Fibroblast of gingiva (primary cell): ENCODE data around the gene IREB2.

Source experiments
- DNase-seq: peaks from one replicate; pipeline ENCODE4 v3.0.0-alpha.2; 2011; ENCODE audit warnings: low read depth

The IREB2 gene

DNA sequence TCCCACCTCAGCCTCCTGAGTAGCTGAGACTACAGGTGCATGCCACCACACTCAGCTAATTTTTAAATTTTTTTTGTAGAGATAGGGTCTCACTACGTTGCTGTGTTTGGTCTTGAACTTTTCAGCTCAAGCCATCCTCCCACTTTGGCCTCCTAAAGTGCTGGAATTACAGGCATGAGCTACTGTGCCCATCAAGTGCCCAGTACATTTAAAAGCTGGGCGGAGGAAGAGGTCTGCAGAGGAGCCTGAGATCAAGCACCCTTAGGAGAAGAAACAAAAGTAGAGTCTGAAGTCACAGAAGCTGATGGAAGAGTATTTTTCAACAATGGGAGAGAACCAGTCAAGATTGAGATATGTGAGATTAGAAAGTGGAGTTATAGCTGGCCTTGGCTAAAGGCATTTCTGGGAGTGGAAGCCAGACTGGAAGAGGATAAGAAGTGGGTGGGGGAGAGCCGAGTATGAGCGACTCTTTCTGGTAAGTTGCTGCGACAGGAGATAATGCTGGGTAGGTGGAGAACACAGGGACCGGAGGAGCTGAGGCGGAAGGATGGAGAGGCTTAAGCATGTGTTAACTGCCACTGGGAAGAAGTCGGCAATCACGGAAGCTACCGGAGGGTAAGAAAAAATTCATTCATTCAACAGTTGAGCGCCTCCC is 782 bp upstream of the IREB2 start:
- DNase-seq = no peak

DNA sequence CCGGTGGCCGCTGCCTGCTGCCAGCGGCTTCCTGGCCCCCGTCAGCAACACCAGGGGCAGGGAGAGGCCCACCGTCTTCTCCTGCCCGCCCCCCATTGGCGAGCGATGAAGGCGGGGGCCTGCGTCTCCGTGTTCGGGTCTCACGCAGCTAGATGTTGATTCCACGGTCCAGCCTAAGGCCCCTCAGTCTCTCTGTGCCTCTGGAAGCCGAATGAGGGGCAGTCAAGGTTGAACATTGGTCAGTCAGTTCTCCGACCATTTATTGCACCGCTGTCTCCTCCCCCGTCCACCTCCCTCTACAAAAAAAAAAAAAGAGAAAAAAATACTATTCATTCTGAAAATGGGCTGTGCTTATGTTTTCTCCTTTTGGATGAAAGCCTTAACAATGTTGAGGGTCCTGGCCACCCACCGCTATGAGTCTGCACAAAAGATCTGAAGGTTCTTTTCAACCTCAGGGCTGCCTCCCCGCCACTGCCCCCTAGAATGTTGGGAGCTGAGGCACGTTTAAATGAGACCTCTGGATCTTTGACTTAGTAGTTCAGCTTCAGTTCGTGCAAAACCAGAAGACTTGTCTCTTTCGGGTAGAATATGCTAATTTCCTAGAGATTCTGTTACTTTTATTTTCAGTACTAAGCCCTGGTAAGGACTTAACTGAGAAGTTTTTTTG is 736 bp downstream of the IREB2 start:
- peak; percentile 13 for DNase-seq

DNA sequence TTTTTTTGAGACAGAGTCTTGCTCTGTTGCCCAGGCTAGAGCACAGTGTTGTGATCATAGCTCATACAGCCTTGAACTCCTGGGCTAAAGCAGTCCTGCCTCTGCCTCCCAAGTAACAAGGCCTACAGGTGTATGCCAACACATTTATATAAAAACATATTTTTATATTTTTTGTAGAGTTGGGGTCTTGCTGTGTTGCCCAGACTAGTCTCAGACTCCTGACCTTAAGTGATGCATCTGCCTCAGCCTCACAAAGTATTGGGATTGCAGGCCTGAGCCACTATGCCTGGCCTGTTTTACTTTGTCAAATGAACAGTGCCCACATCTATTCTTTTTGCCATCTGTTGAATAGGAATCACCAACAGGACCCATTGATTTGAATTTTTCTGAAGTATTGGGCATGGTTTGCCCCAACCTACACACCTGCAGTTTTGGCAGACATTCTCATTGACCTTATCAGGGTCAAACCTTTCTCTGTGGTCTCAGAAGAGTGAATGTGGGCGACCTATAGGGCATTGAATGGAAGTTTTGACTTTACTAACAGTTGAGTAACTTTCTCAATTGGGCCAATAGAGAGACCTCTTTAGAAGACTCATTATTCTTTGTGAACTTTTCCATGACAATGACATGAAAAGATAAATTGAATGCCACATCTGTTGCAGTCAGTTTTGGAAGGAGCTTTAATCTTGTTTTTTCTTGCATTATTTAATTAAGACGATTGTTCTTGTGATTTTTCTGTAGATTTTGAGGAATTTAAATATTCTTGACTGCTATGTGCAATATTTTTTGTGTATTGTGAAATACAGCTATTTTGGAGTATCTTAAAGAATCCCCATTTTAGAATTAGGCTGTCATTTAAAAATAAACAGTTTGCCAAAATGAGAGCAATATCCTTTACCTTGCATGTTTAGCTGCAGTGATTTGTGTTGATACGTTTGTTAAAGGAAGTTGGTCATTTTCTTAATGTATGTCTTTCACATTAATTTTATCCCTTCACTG is 2.7 kb downstream of the IREB2 start:
- DNase-seq = no peak

DNA sequence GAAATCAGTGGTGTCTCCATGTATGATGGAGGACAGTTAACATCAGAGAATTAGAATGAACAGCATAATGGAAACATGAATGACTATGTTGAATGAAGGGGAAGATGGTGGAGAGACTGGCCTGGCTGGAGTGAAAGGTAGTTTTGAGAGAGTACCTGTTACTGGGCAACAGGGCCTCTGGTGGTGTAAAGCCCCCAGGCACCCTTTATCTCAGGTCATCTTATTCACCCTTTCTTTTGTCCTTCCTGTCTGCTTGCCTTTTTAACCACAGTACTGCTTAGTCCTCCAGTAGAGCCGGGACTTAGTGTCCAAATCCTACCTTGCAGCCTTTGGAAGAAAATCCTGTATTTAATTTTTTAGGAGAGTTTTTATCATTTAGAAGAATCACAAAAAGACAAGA is 6.2 kb downstream of the IREB2 start:
- no peak for DNase-seq

DNA sequence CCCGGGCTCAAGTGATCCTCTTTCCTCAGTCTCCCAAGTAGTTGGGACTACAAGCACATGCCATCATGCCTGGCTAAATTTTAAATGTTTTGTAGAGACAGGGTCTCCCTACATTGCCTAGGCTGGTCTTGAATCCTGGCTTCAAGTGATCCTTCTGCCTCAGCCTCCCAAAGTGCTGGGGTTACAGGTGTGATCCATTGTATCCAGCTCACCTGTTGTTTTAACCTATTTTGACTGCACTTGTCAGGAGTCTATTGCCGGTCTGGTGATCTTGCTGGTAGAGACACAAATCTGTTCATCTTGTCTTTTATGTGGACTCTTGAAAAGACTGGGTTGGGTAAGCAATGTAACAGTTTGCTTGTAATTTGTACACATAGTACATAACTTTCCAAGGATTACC is 7.9 kb downstream of the IREB2 start:
- DNase-seq = no peak

DNA sequence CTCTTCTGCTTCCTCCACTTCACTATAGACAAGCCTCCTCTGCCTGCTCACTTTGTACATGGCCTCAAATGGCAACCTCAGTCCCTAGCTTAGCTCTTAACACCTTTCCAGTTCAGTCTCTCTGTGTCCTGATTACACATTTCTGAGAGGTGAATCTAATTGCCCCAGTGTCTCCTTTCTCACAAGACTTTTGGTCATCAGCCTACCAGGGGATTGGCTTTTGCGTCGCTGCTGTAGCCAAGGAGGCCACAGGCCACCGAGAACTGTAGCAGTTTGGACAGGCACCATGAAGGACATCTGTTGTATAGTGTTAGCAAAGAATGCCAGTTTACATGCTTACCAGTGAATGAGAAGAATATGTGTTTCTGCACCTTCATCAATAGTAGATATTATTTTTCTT is 8.5 kb downstream of the IREB2 start:
- DNase-seq = no peak

DNA sequence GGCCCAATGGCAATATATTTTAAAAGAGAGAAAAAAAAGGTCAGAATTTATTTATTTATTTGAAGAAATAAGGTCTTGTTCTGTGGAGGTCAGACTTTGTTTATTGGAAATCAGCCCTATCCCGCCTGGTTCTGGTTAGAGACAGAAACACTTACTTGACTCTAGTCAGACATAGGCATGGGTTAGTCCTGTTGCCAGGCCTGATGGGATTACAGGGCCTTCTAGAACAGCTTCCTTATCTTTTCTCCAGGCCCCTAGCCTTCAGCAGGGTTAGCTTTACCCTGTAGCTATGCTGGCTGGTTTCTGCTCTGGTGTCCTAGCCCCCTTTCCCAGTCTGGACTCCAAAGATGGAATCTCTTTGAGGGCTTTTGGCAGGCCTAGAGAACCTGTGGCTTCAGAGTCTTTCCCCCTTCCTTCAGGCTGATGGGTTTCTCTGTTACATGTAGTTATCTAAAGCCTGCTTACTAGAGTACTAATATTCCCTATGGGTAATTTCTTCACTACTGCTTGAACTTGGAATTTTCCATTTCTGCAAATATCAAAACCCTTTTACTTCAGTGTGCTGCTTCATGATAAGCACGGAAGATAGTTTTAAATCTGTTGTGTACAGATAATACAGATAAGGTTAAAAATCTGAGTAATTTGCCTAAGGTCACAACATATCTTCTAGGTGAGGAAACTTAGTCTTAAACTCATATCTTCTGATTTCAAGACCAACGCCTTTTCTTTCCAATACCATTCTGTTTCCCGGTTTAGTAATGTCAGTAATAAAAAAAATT is 10.6 kb downstream of the IREB2 start:
- peak; percentile 45 for DNase-seq

DNA sequence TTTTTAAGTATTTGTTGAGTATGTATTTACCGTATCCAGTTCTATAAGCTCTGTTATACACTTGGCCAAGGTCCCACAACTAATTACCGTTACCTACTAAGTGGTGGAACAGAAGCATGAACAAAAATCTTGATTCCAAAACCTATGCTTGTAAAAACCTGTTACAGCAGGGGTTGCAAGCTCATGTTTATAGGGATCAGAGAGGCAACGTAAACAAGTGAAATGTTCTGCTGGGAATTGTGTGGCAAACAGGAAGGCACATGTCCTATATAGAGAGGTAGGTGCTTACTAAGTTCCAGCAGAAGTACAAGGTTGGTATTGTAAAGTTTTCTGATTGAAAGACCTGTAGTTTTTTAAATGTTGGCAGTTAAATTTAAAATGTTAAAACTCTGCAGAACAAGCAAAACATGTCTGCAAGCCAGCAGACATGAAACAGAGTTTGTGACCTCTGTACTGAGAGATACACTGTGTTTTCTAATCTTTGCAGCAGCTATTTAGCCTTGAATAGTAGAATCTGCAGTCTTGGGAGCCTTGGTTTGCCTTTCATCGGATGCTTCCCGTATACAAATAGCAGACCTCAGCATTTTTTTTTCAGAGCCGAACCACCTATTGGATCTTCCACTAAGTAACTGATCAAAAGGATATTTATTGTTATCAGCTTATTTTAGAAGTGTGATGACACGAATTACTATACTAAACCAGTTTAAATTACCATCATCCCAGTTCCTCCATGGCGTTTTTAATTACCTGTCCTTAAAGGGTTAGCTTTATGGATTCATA is 11.4 kb downstream of the IREB2 start:
- DNase-seq = no peak

DNA sequence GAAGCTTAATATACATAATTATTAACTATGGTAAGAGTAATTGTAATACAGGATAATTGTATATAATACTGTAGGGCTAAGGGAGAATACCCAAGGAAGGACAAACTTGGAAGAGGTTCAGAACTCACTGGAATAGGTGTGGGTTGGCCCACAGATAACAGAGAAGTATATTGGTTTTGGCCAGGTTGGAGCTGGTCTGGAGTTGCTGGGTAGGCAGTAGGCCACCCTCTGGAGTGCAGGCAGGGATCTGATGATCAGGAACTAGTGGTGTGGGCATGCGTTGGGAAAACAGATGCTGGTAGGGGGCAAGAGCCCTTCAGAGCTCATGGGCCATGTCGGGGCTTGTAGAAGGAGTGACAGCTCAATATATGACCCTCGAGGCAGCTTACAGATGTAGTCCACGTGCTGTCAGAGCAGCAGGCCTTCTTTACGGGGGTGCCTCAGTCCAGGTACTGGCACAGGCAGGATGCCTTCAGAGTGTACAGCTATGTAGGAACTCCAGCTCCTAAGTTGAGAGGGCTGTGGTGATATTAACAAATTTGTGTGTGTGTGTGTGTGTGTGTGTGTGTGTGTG is 12.4 kb downstream of the IREB2 start:
- no peak for DNase-seq

DNA sequence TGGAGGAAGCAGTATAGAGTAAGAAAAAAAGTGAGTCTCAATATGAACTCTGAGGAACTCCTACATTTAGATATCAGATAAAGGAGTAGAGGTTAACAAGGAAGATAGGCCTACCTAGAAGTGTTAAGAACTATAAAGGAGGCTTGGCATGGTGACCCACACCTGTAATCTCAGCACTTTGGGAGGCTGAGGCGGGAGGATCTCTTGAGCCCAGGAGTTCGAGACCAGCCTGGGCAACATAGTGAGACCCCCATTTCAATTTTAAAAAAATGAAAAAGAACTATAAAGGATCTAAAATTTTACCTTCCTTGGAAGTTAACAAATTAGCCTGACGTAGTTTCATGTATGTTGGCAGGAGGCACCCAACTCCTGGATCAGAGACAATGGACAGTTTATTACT is 14.5 kb downstream of the IREB2 start:
- DNase-seq = no peak

DNA sequence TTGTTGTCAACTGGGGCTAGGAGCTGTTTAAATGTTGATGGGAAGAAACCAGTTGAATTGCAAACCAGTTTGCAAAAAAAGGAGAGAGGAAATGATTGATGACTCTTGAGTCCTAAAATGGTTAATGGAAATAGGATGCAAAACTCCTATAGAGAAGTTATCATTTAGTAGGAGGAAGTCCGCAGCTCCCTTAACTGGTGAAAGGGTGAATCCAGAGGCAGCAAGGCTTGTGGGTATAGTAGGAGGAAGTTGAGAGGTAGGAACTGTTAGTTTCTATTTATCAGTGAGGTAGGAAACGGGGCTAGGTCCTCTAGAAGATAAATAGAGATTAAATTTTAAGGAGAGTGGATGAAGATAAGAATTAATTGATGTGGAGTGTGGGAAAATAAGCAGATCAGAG is 15.4 kb downstream of the IREB2 start:
- no peak for DNase-seq

DNA sequence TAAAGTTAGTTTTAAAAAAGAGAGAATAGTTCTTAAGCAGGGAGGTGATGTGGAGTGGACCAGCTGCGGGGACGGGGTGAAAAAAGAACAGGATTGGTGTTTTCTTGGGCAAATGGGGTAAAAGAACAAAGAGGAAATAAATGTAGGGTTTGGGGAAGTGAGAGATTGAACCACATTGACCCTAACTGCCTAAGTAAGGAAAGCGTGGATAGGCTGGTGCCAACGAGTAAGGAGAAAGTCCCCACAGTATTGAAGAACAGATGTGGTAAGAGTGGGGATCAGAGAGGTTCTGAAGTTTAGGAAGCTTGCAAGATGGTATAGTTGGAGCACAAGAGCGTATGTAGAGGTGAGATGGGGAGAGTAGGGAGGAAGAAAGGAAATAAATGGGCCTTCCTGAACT is 17.0 kb downstream of the IREB2 start:
- DNase-seq = no peak

DNA sequence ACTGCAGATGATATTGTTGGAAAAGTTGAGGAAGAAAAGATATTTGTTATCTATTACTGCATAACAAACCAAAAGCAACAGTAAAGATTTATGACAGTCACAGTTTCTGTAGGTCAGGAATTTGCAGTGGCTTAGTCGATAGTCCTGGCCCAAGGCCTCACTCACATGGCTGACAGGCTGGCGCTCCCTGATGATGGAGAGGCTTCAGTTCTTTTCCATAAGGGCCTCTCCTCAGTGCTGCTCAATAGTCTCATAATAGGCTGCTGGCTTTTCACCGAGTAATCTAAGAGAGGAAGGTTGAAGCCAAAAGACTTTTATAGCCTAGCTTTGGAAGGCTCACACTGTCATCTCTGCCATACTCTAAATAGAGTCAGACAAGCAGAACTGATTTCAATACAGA is 17.7 kb downstream of the IREB2 start:
- no peak for DNase-seq

DNA sequence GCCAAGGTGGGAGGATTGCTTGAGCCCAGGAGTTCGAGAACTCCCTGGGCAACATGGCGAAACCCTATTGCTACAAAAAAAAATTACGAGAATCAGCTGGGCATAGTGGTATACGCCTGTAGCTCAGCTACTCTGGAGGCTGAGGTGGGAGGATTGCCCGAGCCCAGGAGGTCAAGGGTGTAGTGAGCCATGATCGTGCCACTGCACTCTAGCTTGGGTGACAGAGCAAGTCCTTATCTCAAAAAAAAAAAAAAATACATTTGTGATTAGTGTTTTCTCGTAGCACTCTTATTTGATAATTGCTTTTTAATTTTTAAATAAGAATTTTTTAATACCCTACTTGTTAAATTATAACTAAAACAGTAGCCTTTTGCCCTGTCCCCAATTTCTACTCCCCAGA is 18.4 kb downstream of the IREB2 start:
- no peak for DNase-seq

DNA sequence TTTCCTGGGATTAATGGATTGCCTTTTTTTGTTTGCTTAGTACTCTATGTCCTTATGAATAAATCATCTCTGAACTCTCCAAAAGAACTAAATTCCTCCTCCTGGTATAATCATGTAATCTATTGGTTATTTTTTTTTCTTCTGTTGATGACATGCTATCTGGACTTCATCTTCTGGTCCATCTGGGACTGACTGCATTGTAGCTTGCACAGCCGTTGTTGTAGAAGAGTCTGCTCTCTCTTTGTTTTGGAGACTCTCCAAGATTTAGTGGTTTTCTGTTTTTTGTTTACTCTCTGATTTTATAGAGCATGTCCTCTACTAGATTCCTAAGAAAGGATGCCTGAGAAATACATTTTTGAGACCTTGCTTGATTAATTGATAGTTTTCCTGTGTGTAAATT is 19.1 kb downstream of the IREB2 start:
- DNase-seq = peak; percentile 89

DNA sequence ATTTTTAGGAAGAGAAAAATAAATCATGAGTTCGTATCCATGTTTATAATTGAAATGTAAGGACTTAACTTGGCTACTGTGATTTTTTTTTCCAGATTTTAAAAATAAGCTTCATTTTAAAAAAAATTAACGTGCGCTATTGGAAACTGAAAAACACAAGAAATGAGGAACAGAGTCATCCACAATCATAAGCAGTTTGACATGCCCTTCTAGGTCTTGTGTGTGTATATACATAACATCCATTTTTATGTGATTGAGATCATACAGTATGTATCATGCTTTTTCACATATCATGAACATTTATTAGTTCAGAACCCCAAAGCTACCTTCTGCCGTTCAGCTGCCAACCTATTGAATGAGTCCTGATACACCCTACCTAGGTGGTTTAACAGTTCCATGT is 22.7 kb downstream of the IREB2 start:
- no peak for DNase-seq

DNA sequence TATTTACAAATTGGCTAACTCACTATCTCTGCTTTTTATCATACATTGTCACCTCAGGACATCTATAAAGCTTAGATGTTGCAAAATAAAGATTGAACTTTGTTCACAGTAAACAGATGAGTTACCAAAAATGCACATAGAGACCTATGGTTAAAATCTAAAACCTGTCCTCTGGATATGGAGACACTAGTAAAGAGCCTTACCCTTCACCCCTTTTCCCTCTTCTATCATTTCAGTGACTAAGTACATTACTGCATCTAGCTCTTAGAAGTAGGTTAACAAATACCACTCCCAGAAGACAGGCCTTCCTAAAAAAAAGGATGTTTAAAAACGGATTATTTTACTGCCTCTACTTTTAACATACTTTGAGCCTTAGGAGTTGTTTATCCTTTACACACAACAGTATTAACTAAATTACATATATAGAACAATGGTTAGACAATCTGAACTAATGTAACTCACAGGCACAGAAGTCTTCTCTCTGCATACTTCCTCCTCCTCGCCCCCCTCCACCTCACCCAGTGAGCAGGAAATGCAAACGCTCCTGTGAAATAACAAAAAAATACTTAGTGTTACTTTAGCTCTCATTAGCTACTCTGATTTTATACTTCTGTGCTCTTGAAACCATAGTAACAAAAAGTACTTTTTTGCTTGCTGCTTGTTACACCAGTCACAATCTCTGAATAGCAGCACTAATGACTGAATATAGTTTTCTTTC is 23.3 kb downstream of the IREB2 start:
- no peak for DNase-seq

DNA sequence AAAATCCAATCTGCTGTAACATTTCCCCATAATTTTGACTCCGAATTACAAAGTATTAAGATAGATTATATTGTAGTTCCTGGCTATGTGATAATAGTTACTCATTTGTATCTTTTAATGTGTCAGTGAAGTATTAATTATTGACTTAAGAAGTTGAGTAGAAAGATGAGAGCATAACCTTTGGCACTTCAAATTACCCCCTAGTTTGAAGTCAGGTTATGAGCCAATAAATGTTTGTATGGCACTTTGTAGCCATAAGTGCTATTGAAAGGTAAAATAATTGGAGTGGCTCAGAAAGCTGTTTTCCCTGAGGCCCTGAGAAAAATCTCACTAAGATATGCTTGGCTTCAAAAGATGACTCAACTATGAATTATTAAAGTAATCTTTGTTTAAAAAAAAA is 31.0 kb downstream of the IREB2 start:
- DNase-seq = no peak

DNA sequence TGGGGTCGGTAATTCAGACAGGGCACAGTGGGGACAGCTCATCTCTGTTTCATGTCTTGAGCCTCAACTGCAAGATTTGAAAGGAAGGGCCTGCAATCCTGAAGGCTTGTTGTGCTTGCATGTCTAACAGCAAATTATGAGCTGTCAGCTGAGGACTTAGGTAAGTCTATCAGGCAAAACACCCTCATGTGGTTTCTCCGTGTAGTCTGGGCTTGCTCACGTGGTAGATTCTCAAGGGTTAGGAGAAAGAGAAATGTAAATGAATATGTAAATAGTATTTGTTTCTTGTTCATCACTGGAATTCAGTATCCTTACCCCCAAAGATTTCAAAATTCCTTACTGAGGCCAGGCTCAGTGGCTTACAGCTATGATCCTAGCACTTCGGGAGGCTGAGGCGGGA is 39.3 kb downstream of the IREB2 start:
- no peak for DNase-seq

DNA sequence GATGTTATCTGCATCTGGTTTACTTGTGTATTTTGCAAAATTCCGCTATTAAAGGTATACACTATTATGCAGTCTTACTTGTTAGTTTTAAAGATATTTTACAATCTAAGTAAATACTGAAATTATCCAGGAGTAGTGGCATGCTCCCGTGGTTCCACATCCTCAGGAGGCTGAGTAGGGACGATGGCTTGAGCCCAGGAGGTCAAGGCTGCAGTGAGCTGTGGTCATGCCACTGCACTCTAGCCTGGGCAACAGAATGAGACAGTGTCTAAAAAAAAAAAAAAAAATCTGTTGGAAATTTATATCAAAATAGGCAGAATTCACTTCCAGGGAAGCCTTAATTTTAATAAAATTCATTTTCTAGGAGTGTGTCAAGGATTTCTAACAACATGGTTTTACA is 41.6 kb downstream of the IREB2 start:
- no peak for DNase-seq
